ENCODE measurements around the gene SPAG8.
A peak's percentile ranks its signal among the peaks of the same experiment; 100 is the strongest.

SPAG8 gene, protein sequence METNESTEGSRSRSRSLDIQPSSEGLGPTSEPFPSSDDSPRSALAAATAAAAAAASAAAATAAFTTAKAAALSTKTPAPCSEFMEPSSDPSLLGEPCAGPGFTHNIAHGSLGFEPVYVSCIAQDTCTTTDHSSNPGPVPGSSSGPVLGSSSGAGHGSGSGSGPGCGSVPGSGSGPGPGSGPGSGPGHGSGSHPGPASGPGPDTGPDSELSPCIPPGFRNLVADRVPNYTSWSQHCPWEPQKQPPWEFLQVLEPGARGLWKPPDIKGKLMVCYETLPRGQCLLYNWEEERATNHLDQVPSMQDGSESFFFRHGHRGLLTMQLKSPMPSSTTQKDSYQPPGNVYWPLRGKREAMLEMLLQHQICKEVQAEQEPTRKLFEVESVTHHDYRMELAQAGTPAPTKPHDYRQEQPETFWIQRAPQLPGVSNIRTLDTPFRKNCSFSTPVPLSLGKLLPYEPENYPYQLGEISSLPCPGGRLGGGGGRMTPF

DNA sequence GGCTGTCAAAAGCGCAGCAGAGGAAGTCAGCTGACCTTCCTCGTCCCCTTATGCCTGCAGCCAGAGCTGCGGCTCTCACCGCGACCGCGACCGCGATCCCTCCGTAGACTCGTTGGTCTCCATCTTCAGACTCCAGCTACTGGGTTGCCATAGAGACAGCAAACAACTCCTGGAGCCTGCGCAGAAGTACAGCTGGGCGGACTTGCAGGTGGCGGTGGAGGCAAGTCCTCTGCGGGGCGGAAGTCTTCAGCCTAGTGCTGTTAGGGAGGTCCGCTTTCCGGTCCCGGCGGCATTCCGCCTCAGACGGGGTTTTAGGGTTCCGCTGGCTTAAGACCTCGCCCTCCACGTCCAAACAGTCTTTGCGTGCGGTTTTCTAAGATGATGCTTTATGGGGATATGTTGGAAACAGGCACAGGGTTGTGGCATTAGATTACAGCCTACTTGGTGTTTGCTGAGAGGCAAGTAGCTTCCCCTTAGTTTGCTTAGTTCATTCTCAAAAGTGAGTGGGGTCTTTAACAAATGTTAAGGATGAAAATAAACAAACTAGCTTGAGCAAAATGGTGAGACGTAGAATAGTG is at the start of gene SPAG8:
SPAG8 (minus strand) TSS at position 238 of the 578 bp plus-strand sequence; CDS start at position 123, 115 bp downstream.
- DNase-seq: peak; percentile 92

DNA sequence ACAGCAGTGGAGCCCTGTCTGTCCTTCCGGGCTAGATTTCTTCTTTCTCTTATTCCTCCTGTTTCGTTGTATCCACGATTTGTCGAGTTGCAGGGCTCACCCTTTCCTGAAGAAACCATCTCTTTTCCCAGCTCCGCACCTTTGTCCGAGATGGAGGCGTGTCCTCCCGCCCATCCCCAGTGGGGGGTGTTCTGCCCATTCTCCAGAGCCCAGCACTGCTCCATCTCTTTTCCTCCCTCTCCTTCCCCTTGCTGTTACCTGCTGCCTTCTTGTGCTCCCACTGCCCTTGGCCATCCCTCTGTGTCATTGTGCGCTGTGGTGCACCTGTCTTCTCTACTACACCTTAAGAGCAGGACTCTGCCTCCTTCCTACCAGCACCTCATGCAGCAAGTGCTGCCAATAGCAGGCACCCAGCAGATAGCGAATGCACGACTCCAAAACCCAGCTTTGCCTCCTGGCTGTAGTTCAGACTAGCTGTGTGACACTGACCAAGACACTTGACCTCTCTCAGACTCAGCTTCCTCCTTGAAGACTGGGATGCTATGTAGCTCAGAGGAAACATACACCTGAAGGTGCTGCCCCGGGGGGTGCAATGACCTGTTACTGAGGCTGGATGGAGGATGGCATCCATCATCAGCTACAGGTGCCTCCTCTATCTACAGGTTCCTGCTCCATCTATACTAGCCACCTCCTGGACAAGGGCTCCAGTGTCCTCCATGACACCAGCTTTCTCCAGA is 49.3 kb upstream of the SPAG8 start:
- DNase-seq: no peak

DNA sequence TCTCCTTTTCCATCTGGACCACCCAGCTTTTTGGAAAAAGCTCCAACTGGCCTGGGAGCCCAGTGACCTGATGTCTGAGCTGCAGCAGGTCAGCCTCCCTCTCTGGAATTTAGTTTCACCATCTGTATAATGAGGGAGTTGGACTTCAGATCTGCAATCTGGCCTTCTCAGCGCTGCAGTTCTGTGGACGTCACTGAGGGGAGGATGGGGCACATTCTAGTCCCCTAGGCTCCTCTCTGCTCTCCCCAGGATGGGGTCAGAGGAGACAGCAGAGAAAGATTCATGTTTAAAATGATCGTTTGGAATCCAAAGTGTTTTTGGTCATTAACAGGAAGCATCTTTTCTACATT is 47.9 kb upstream of the SPAG8 start:
- no peak for DNase-seq

DNA sequence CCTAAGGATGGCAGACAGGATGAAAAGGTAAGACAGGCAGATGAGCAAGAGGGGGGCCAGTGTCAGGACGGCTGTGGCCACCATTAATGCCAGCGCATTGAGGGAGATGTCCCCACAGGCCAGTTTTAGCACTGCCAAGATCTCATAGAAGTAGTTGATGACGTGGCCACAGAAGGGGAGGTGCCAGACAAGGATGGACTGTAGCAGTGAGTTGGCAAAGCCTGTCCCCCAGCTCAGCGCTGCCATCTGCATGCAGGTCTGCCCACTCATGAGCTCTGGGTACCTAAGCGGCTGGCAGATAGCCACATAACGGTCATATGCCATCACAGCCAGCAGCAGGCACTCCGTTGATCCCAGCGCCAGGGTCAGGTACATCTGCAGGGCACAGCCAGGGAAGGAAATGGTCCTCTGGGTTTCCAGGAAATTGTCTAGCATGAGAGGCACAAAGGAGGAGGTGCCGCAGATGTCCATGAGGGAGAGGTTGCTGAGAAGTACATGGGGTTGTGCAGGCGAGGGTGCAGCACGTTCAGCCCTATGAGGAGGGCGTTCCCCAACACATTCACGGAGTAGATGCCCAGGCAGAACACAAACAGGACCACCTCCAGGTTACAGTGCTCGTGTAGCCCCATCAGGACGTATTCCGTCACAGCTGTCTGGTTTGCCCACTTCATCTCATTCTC is 47.4 kb upstream of the SPAG8 start:
- no peak for DNase-seq

DNA sequence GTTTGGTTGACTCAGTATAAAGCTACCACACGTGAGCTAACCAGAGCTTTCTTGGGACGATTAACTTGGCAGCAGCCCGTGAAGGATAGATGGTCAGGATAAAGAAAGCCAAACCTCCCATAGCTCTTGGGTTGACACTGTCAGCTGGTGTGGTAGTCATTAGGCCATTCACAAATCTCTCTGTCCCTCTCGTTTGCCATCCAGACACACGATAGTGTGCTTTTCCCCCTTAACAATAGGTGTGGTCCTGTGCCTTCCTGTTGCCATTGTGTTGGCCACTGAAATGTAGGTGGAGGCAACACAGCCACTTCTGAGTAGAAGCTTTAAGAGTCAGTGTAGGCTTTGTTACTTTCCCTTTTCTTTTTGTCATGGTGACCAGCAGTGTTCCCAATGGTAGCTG is 46.4 kb upstream of the SPAG8 start:
- DNase-seq: no peak

DNA sequence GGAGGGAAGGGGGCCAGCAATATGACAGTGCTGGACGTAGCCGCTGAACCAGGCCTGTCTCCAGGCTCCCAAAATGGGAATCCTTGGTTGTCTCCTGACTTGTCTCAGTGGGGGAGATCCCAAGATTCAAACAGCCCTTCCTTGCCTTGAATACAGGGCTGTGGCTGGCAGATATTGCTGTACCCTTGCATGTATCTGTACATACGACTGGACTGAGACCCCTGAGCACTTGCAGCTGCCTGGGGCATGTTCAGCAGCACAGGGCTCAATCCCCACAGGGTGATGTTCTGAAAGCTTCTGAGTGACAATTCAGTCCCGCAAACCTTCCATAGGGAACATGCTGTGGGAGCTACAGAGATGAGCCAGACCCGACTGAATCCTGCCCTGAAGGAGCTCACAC is 44.8 kb upstream of the SPAG8 start:
- no peak for DNase-seq

DNA sequence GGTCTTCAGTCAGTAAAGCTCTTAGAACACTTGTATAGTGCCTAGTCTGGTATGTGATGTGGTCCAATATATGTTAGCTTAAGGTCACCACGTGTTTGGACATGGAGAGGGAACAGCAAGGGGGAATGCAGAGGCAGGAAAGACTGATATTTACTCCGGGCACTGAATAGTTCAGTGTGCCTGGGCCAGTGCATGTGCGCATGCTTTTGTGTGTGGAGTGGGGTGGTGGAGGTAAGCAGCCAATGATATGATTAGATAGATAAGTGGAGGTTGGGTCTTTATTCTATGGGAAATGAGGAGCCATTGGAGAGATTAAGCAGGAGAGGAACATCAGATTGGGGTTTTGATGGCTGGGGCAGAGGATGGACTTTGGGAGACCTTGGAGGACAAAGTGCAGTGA is 44.1 kb upstream of the SPAG8 start:
- DNase-seq: no peak

DNA sequence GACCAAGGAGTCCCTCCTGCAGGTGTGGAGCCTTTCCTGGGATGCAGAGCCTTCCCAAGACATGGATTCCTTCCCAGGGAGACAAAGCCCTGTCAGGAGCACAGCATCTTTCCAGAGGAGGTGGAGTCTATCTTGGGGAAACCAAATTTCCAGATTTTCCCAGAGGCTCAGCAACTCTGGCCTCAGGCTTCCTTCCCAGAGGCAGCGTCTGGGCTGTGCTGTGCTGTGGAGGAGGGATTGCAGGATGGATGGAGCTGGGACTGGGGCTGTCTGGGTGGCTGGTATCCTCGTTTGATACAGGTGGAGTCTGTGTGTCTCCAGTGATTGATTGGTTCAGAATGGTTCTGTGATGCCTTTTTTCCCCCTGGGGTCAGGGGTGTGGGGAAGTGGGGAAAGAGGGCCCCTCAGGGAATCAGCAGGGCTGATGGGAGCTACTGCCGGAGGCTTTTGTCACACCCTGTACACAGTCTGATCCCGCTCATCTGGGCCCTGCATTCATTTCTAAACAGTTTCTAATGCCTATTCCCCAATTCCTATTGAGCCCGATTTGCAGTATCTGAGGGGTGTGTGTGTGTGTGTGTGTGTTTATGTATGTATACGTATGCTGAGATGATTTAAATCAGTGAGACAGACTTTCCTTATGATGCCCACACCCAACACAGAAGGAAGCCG is 42.2 kb upstream of the SPAG8 start:
- DNase-seq: no peak

DNA sequence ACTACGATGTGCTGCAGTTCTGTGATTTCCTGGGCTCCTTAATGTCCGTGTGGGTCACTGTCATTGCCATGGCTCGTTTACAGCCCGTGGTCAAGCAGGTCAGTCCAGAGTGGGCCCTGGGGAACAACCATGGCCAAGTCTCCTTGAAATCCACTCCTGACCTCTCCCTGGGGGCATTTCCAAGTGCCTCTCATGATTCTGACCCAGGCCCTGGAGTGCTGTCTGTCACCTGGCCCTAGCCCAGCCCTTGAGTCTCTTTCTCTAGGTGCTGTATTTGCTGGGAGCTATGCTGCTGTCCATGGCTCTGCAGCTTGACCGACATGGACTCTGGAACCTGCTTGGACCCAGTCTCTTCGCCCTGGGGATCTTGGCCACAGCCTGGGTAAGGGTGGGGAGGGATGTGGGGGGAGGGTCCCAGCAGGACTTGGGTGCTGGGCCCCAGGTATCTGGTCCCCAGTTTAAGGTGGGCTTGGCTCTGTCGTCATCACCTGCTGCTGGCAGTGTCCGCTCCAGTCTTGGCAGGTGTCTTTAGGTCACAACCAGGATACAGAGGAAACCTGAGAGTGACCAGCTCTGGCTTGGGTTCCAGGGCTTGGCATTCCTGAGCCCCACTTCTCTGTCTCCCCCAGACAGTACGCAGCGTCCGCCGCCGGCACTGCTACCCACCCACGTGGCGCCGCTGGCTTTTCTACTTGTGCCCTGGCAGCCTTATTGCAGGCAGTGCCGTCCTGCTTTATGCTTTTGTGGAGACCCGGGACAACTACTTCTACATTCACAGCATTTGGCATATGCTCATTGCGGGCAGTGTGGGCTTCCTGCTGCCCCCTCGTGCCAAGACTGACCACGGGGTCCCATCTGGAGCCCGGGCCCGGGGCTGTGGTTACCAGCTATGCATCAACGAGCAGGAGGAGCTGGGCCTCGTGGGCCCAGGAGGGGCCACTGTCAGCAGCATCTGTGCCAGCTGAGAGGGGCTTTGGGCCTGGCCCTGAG is 41.1 kb upstream of the SPAG8 start:
- DNase-seq: no peak

DNA sequence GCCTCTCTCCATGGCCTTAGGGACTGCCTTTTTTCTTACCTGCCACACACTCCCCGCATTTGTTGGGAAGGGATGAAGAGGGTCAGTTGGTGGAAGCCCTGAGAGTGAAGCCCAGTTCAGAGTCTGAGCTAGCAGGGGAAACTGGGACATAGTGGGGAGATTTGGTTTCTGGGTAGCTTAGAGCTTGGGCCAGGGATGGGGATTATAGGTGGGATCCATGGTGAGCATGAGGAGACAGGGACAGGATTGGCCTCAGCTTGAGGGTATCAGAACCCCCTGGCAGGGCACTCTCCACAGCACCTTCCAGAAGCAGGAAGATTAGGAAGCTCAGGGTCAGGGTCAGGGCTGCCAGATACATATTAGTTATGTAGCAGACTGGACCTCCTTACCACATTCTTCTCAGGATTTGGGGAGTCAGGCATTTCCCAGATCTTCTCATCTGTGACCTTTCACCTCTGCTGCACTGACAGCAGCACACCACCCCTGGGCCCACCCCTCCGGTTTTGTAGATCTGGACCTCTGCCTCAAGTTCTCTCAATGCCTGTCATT is 40.3 kb upstream of the SPAG8 start:
- no peak for DNase-seq

DNA sequence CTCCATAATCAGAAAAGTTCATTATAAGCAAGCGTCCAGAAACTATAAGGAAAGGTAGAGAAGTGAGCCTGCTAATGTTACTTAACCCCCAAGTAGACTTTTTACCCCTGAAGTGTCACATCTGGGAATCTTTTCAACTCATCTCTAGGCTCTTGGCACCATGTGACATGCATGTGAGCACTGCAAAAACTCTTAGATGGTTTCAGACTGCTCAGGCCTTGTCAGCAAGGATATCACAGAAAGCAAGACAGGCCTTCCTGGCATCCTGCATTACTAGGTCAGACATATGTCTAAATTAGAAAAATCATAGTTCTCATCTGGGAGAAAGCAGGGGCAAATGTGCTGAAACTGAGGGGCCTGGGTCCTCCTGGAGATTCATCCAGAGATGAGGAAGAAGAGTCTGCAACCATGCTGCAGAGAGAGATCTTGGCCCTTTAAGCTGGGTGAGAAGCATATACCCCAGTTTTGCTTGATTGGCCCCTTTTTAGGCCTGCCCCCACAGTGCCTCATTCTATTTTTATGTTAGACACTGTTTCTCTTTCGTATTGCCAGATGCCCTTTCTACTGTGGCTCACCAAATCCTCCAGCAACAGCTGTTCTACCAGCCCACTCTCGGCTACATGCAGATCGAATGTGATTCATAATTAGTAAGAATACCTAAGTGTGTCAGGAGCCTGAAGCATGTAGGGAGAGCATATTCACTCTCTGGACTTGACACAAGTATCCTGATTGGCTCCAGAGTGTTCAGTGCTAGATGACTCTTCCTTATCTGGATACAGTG is 35.9 kb upstream of the SPAG8 start:
- no peak for DNase-seq

DNA sequence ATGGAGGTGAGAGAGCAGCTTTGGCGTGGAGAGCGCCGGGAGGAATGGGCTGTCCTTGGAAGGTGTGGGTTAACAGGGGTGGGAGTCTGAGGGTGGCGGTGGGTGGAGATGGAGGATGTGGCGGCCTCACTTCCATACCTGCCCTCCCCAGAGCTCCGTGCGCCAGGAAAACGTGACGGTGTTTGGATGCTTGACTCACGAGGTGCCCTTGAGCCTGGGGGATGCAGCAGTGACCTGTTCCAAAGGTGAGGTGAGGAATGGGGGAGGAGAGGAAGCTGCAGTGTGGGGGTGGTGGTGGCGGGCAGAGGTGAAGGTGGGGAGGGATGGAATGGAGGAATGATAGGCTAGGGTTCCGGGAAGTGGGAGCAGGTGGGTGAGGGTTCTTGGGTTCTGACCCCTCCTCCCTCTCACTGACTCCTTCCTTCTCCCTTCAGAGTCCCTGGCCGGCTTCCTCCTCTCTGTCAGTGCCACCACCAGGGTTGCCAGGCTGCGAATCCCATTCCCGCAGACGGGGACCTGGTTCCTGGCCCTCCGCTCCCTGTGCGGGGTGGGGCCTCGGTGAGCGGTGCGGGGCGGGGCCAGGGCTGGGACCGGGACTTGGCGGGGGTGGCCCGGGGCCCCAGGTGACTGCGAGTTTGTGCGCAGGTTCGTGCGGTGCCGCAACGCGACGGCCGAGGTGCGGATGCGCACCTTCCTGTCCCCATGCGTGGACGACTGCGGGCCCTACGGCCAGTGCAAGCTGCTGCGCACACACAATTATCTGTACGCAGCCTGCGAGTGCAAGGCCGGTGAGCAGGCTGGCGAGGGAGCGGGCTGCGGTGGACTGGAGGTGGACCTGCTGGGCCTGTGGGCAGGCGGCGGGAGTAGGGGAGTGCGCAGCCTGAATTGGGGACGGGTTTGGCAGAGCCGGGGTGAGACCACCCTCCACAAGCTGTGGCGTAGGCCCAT is 34.0 kb upstream of the SPAG8 start:
- DNase-seq: no peak

DNA sequence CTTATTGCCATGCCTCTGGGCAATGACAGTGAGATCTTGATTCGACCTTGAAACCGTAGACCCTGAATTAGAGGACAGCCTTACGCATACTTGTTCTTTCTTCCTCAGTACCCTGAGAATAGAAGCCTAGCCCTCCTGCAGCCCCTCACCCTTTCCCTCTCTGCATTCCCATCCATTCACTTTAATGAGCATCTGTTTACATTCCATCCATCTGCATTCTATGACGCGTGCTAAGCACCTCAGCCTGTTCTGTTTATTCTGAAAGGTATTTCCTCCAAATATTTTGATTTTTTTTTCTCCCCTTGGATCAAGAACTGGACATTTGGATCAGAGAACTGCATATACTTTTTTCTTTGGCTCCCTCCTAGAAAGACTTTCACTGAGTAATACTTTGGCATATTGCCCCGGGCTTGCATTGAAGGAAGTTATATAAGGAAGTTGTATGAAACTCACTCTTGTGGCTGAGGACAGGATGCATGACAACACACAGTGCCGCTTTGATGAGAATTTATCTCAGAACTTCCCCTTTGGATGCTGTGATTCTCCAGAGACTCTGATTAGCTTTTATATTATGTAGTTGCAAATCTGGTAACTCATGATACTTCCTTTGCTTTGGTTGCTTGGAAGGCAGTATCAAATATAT is 32.7 kb upstream of the SPAG8 start:
- peak; percentile 4 for DNase-seq

DNA sequence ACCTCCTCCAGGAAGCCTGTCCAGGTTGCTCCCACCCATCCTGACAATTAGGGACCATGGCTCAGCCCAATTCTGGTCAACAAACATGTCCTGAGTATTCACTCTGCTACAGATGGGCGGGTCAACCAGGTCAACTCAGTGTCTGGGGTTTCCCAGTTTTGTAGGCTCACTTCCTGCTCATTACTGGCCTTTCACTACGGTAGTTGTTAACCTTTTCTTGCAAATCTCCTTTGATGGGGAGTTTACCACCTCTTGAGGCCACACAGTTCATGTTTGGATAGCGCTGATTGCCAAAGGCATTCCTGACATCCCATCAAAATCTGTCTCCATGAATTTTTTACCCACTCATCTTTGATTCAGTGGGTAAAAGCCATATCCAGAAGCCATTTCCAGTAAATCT is 30.7 kb upstream of the SPAG8 start:
- no peak for DNase-seq

DNA sequence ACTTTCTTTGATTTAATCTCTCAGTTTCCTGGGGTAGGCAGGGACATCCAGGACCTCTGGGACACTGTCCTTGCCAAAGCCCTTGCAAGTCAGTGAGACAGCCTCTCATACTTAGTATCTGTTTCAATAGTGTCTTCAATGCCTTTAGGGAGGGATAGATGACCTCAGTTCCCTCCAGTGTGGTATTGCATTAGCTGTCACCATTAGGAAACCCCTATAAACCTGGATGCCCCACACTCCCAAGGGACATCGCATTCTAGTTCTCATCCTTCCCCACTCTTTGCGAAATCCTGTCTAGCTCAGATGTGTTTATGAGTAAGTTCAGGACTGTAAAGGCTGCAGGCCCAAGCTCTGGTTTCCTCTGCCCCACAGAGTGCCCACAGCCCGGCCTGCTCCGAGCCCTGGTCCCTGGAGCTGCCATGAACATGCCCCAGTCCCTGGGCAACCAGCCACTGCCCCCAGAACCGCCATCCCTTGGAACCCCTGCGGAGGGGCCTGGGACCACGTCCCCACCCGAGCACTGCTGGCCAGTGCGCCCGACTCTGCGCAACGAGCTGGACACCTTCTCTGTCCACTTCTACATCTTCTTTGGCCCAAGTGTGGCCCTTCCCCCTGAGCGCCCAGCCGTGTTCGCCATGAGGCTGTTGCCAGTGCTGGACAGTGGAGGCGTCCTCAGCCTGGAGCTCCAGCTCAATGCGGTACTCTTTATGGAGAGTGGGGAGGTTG is 30.1 kb upstream of the SPAG8 start:
- no peak for DNase-seq

DNA sequence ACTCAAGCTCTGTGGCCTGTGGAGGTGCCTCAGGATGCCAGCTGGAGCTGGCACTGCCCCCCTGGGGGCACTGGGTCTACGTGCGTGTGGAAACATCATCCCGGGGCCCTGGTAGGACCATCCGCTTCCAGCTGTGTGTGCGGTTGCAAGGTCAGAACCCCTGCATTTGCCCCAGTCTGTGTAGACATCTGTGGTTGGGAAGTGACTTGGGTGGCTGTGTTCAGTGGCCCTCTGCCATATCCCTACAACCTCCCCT is 29.5 kb upstream of the SPAG8 start:
- no peak for DNase-seq

DNA sequence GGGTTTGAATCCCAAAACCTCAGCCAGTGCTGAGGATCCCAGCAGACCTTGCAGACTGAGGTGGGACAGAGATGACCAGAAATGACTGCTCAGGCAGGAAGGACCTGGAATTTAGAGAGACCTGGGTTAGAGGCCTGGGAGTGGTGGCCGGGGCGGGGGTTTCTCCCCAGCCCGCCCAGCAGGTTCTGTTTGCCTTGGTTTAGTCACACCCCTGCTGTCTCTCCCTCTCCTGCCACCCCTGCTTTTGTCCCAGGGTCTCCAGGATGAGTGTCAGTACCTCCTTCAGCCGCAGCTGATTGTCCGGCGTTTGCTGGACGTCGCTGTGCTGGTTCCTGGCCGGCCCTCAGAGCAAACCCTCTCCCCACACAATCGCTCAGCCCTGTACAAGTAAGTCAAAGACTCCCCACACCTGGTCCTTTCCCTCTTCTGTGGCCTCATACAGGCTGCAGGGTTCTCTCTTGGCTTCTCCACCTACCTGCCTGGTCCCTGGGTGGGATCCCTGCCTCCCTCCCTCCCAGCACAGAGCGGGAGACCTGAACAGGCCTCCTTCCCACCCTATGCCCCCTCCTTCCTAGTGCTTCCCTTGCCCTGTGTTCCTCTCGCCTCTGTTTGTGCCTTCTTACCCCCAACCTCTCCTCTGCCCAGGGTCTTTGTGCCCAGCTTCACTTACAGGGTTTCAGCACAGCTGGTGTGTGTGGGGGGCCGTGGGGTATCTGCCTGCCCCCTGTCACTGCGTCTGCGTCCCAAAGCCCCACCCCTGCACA is 29.0 kb upstream of the SPAG8 start:
- DNase-seq: no peak

Measured in activated CD4-positive, alpha-beta T cell treated with anti-CD3 and anti-CD28 coated beads, Interleukin-2, amount 50 U/mL, for 1 hour (primary cell).